ENCODE results near the gene ASCC2. TPM values are rescaled to one million over a fixed set of nuclear protein-coding genes. Genes with fewer than 3 reads are reported as not detected.

ASCC2 gene
- total RNA-seq, 2 donors from 2014 or later: 102 to 124 TPM

- no peak for ATAC-seq
- Mint-ChIP-seq H3K36me3 (peaks cover 4% of the 10 kb centered on the region), H3K4me3 (no peak overlapping the region), H3K9me3 (no peaks in the 10 kb centered on the region), H3K27ac (no peak overlapping the region), H3K4me1 (ENCODE audit: low read depth in 2 of 2) (no peaks in the 10 kb centered on the region), H3K27me3 (no peaks in the 10 kb centered on the region)
- no peak for DNase-seq (ENCODE audit: low spot score)
Measured at GRCh38 chr22:29741926-29742325, 96.1 kb downstream of the ASCC2 start.

- Mint-ChIP-seq H3K9me3 (no peaks in the 10 kb centered on the region), H3K36me3 (no peaks in the 10 kb centered on the region), H3K4me1 (ENCODE audit: low read depth in 2 of 2) (no peaks in the 10 kb centered on the region), H3K4me3 (no peak overlapping the region), H3K27me3 (no peaks in the 10 kb centered on the region), H3K27ac (no peak overlapping the region)
- DNase-seq (ENCODE audit: low spot score) (no peak), ATAC-seq (no peak)
Measured at GRCh38 chr22:29740216-29740615, 97.9 kb downstream of the ASCC2 start.

- Mint-ChIP-seq H3K4me1 (ENCODE audit: low read depth in 2 of 2) (no peaks in the 10 kb centered on the region), H3K27me3 (no peaks in the 10 kb centered on the region), H3K4me3 (no peak overlapping the region), H3K27ac (no peak overlapping the region), H3K9me3 (no peaks in the 10 kb centered on the region), H3K36me3 (no peaks in the 10 kb centered on the region)
- ATAC-seq: peak in 1 of 2 donors; percentile 12
- DNase-seq (ENCODE audit: low spot score): no peak
Measured at GRCh38 chr22:29739346-29739875, 98.7 kb downstream of the ASCC2 start.

Other genes with a start within 250 kb of the ASCC2 start
- gene NF2, start 234.6 kb downstream of the ASCC2 start, total RNA-seq: 10 to 100 TPM; 58.2 to 70.9 TPM
- under 1 TPM; 0.07 to 0.17 TPM for gene CABP7, start 118.3 kb downstream of the ASCC2 start, total RNA-seq
- gene ZMAT5, start 71.3 kb downstream of the ASCC2 start, total RNA-seq: 10 to 100 TPM; 17.3 to 34.4 TPM
- gene UQCR10, start 70.9 kb downstream of the ASCC2 start, total RNA-seq: 10 to 100 TPM; 59.1 to 86.2 TPM
- gene MTMR3, start 44.9 kb upstream of the ASCC2 start, total RNA-seq: 10 to 100 TPM; 33.9 to 38.3 TPM
- gene HORMAD2, start 242.2 kb upstream of the ASCC2 start, total RNA-seq: not detected